Stomach (tissue), 4 donors: ENCODE results near the gene RRAGC.

Experiments
- POLR2A ChIP-seq, 4 donors: fragments of 450-650 bp; IDR thresholded peaks; one replicate each; pipeline ENCODE4 v1.6.1; 2016; ENCODE audit warnings: antibody characterized with exemption in 4 of 4, control low read depth in 2 of 4, mild to moderate bottlenecking in 1 of 4, moderate library complexity in 1 of 4
- POLR2AphosphoS5 ChIP-seq, 3 donors: sonication (generic); formaldehyde crosslinking; IDR thresholded peaks; one replicate each; pipeline ENCODE4 v1.6.1; 2016; ENCODE audit warnings: antibody characterized with exemption in 3 of 3
- TF ChIP-seq, protein P1 (sequence below), 7 experiments: fragments of 450-650 bp in 4 of 7; fragments of 200-600 bp in 3 of 7; sonication (generic) in 3 of 7; IDR thresholded peaks; one replicate each; pipeline ENCODE4 v1.5.1; 2016 to 2019; ENCODE audit warnings: antibody characterized with exemption in 7 of 7, control low read depth in 2 of 7, mild to moderate bottlenecking in 1 of 7

GRCh38 chr1:38820860-38821259 is 38.7 kb downstream of the RRAGC start:
- TF ChIP-seq, protein P1, sequence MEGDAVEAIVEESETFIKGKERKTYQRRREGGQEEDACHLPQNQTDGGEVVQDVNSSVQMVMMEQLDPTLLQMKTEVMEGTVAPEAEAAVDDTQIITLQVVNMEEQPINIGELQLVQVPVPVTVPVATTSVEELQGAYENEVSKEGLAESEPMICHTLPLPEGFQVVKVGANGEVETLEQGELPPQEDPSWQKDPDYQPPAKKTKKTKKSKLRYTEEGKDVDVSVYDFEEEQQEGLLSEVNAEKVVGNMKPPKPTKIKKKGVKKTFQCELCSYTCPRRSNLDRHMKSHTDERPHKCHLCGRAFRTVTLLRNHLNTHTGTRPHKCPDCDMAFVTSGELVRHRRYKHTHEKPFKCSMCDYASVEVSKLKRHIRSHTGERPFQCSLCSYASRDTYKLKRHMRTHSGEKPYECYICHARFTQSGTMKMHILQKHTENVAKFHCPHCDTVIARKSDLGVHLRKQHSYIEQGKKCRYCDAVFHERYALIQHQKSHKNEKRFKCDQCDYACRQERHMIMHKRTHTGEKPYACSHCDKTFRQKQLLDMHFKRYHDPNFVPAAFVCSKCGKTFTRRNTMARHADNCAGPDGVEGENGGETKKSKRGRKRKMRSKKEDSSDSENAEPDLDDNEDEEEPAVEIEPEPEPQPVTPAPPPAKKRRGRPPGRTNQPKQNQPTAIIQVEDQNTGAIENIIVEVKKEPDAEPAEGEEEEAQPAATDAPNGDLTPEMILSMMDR (IDR thresholded peaks at IDR 0.05), result no peak
- no peak for TF ChIP-seq POLR2AphosphoS5 (IDR thresholded peaks at IDR 0.05)
- no peak for TF ChIP-seq POLR2A (IDR thresholded peaks at IDR 0.05)
